Sigmoid colon (tissue), 4 donors: ENCODE data around the gene FSTL4.

Experiments
- CTCF ChIP-seq, 4 experiments: fragments of 450-650 bp in 3 of 4; fragments of 200-600 bp in 1 of 4; IDR thresholded peaks; one replicate each; pipeline ENCODE4 v1.5.1; 2016 to 2019; ENCODE audit warnings: antibody characterized with exemption in 4 of 4, mild to moderate bottlenecking in 3 of 4, moderate library complexity in 2 of 4
- POLR2A ChIP-seq, 2 donors: fragments of 450-650 bp; IDR thresholded peaks; one replicate each; pipeline ENCODE4 v1.6.1; 2016; ENCODE audit warnings: antibody characterized with exemption in 2 of 2, mild to moderate bottlenecking in 2 of 2, moderate library complexity in 2 of 2
- POLR2AphosphoS5 ChIP-seq, 4 donors: sonication (generic); formaldehyde crosslinking; IDR thresholded peaks; one replicate each; pipeline ENCODE4 v1.6.1; 2017; ENCODE audit warnings: antibody characterized with exemption in 4 of 4

DNA sequence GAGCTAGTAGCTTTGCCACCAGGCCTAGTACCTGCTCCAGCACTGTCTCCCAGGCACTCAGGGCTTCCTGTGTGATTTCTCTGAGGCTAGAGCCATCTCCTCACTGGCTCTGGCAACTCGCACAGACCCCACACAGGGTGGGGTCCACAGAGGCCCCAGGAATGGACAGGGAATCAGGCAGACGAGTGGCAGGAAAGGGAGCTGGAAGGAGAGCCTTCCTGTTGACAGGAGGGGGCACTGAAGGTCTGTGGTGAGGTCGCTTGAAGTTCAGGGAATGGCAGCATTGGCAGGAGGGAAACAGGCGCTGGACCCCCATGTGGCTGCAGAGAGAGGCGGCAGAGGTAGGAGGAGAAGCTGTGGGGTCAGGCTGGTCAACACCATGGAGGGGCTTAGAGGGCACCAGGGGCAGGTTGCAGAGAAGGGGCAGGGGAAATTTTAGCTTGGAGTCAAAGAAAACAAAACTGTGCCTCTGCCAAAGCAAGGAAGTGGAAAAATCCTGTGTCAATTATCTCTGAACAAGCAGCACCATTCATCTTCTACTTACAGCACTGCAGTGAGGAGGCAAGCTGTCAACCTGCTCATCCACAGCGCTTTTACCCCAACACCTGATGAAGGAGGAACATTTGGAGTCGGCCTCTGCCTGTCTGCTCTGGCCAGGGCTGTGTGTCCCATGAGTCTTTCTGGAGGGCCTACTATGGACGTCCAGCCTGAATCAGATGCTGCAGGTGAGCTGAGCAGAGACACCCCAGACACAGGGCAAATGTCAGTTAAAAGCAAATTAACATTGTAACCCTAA lies 270.2 kb downstream of the FSTL4 start:
- TF ChIP-seq POLR2AphosphoS5 (IDR thresholded peaks at IDR 0.05): no peak
- TF ChIP-seq CTCF (IDR thresholded peaks at IDR 0.05): no peak
- no peak for TF ChIP-seq POLR2A (IDR thresholded peaks at IDR 0.05)
